ENCODE measurements around the gene MYO1E. TPM values are rescaled to one million over a fixed set of nuclear protein-coding genes. Genes with fewer than 3 reads are reported as not detected.

The MYO1E gene
- total and polyA plus RNA-seq, 2 of the 8 experiments (the other 6 are each of a cell fraction or from before 2014, with no cell fraction given): 19.6 to 142 TPM

DNA sequence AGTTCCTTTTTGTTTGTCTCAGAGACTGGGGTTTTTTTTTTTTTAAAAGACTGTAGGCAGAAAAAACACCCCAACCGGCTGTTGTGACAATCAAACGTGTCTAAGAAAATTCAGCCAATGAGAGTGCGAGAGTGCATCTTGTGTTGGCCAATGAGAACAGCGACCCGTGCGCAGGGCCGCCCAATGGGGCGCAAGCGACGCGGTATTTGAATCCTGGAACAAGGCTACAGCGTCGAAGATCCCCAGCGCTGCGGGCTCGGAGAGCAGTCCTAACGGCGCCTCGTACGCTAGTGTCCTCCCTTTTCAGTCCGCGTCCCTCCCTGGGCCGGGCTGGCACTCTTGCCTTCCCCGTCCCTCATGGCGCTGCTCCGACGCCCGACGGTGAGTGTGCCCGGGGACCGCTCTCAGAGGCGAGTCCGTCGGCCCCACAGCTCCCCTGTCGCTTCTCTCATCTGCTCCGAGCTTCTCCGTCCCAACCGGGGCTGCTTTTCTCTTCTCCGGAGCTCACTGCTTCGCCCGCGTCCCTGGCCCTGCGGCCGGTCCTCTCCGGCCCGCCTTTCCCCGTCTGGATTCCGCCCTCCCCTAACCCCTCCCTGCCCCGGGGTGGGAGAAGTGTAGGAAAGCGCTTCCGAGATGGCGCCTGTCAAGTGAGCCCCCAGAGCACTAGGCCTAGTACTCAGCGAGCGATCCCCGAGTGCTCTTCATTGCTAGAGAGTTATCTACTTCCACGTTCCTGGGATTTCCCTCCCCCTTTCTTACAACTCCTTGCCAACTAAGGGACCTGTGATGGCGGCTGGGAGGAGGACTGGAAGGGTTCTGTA, 267.5 kb downstream of the MYO1E start, which contains the start of gene CCNB2 (continued):
- TF ChIP-seq TAF1 (IDR thresholded peaks at IDR 0.05; ENCODE audit: low read depth, low read length) (peak; percentile 96), USF2 (IDR thresholded peaks at IDR 0.05; ENCODE audit: low read length) (peak; percentile 64; the same call in 1 of the 2 replicates), TCF12 (IDR thresholded peaks at IDR 0.05; ENCODE audit: low read depth, low read length) (no peak), CBX8 (IDR thresholded peaks at IDR 0.05; ENCODE audit: borderline replicate concordance, low read depth, low read length) (no peak), CREB1 (IDR thresholded peaks at IDR 0.05) (peak; percentile 60), RAD21 (IDR thresholded peaks at IDR 0.05 in 1 of 2, conservative IDR thresholded peaks at IDR 0.05 in 1 of 2; ENCODE audit: low read depth in 2 of 2, low read length in 2 of 2) (no peak), SP2 (IDR thresholded peaks at IDR 0.05; ENCODE audit: low read length) (peak; percentile 16; the same call in 1 of the 2 replicates), HDAC6 (IDR thresholded peaks at IDR 0.05; ENCODE audit: low read depth, low read length) (no peak), FOSL1 (IDR thresholded peaks at IDR 0.05; ENCODE audit: insufficient read depth, low read depth, low read length) (no peak), POLR2A (IDR thresholded peaks at IDR 0.05; ENCODE audit: control extremely low read depth in 1 of 2, low read depth in 2 of 2, low read length in 2 of 2) (peak; percentile 98 to 99), BCL11A (IDR thresholded peaks at IDR 0.05; ENCODE audit: low read depth in 2 of 2, low read length in 2 of 2) (no peak), TEAD4 (IDR thresholded peaks at IDR 0.05; ENCODE audit: low read depth, low read length) (no peak), ATF3 (IDR thresholded peaks at IDR 0.05; ENCODE audit: insufficient read depth, low read depth, low read length) (no peak), RBBP5 (IDR thresholded peaks at IDR 0.05; ENCODE audit: borderline replicate concordance, low read depth, low read length) (peak; percentile 95), SP1 (IDR thresholded peaks at IDR 0.05; ENCODE audit: low read depth, low read length) (peak; percentile 92), KDM1A (IDR thresholded peaks at IDR 0.05; ENCODE audit: borderline replicate concordance, low read length) (no peak), SUZ12 (IDR thresholded peaks at IDR 0.05; ENCODE audit: low read length) (no peak), JUN (IDR thresholded peaks at IDR 0.05; ENCODE audit: low read depth, low read length) (no peak), GABPA (IDR thresholded peaks at IDR 0.05; ENCODE audit: borderline replicate concordance, insufficient read depth, low read length) (no peak), ZNF274 (IDR thresholded peaks at IDR 0.05; ENCODE audit: borderline replicate concordance, extremely low read depth, low read length) (no peak), KDM5A (IDR thresholded peaks at IDR 0.05; ENCODE audit: low read length) (0 out of 2 replicates have a peak, but pooled peaks have one; percentile 42), JUND (IDR thresholded peaks at IDR 0.05; ENCODE audit: low read length) (no peak)
